OCI-LY1 (cell line): Measurements from ENCODE around the gene ZSCAN12.

ENCODE experiments used
- H2AFZ ChIP-seq: fragments of 200-600 bp; sonication (generic), shearing (Covaris generic); 2 replicates; pipeline ENCODE4 v1.6.0; 2014; ENCODE audit warnings: antibody characterized with exemption, mild to moderate bottlenecking, low read length
- H3F3A ChIP-seq: fragments of 200-600 bp; sonication (generic), shearing (Covaris generic); 2 replicates; pipeline ENCODE4 v1.6.0; 2014; ENCODE audit warnings: mild to moderate bottlenecking, antibody characterized with exemption, low read length, moderate library complexity; ENCODE audit not compliant: insufficient read depth
- H3K27ac ChIP-seq: fragments of 200-600 bp; sonication (generic); 2 replicates; pipeline ENCODE4 v1.5.1; 2014; ENCODE audit warnings: low read length, mixed run types, mild to moderate bottlenecking, low read depth; ENCODE audit not compliant: poor library complexity, severe bottlenecking
- H3K27me3 ChIP-seq: fragments of 200-600 bp; sonication (generic); 2 replicates; pipeline ENCODE4 v1.6.0; 2014; ENCODE audit warnings: antibody characterized with exemption, mild to moderate bottlenecking, low read length, moderate library complexity; ENCODE audit not compliant: insufficient read depth
- H3K36me3 ChIP-seq: fragments of 200-600 bp; sonication (generic); 2 replicates; pipeline ENCODE4 v1.6.1; 2014; ENCODE audit warnings: mild to moderate bottlenecking, antibody characterized with exemption, low read length, moderate library complexity, mixed read lengths; ENCODE audit not compliant: insufficient read depth
- H3K4me1 ChIP-seq: fragments of 200-600 bp; sonication (generic); 2 replicates; pipeline ENCODE4 v1.5.1; 2014; ENCODE audit warnings: mild to moderate bottlenecking, low read length, moderate library complexity; ENCODE audit not compliant: insufficient read depth, severe bottlenecking
- H3K4me2 ChIP-seq: fragments of 200-600 bp; sonication (generic), shearing (Covaris generic); 2 replicates; pipeline ENCODE4 v1.6.1; 2014; ENCODE audit warnings: low read length
- H3K4me3 ChIP-seq: fragments of 200-600 bp; sonication (generic); 2 replicates; pipeline ENCODE4 v1.5.1; 2014; ENCODE audit warnings: low read length, low read depth, mild to moderate bottlenecking, mixed read lengths; ENCODE audit not compliant: poor library complexity, severe bottlenecking
- H3K79me2 ChIP-seq: fragments of 200-600 bp; shearing (Covaris generic); 2 replicates; pipeline ENCODE4 v1.6.1; 2016; ENCODE audit warnings: mixed run types, low read length, mixed read lengths; ENCODE audit not compliant: insufficient read depth
- H3K9ac ChIP-seq: fragments of 200-600 bp; sonication (generic), shearing (Covaris generic); 2 replicates; pipeline ENCODE4 v1.6.1; 2014; ENCODE audit warnings: mild to moderate bottlenecking, low read length, mixed read lengths
- H3K9me2 ChIP-seq: fragments of 200-600 bp; sonication (generic), shearing (Covaris generic); 2 replicates; pipeline ENCODE4 v1.6.1; 2014; ENCODE audit warnings: low read depth, mild to moderate bottlenecking, low read length, mixed read lengths
- H3K9me3 ChIP-seq: fragments of 200-600 bp; shearing (Covaris generic); 2 replicates; pipeline ENCODE4 v1.6.1; 2014; ENCODE audit warnings: low read length, mixed read lengths
- H4K20me1 ChIP-seq: fragments of 200-600 bp; sonication (generic), shearing (Covaris generic); 2 replicates; pipeline ENCODE4 v1.6.0; 2016; ENCODE audit warnings: mild to moderate bottlenecking, low read length; ENCODE audit not compliant: insufficient read depth
- CTCF ChIP-seq: fragments of 200-600 bp; sonication (generic), shearing (Covaris generic); IDR thresholded peaks from 2 replicates; pipeline ENCODE4 v1.5.1; 2017; ENCODE audit warnings: mild to moderate bottlenecking, antibody characterized with exemption, low read length, moderate library complexity, mixed read lengths
- EZH2 ChIP-seq: fragments of 200-600 bp; sonication (generic), shearing (Covaris generic); IDR thresholded peaks from 2 replicates; pipeline ENCODE4 v1.8.0; 2017; ENCODE audit warnings: borderline replicate concordance, mixed run types, mild to moderate bottlenecking, antibody characterized with exemption, low read length, moderate library complexity, mixed read lengths

The ZSCAN12 gene

GRCh38 chr6:28423546-28423945 is 24.0 kb upstream of the ZSCAN12 start:
- TF ChIP-seq EZH2 (no peak), CTCF (no peak)
- no peak overlapping the region for H3K27ac ChIP-seq

GRCh38 chr6:28413681-28414080 is 14.1 kb upstream of the ZSCAN12 start:
- H3K4me2 ChIP-seq: no peak overlapping the region
- H3F3A ChIP-seq: no peaks in the 10 kb centered on the region
- H3K9me3 ChIP-seq: no peaks in the 10 kb centered on the region
- no peaks in the 10 kb centered on the region for H3K4me1 ChIP-seq
- no peaks in the 10 kb centered on the region for H3K79me2 ChIP-seq
- no peak overlapping the region for H2AFZ ChIP-seq
- no peaks in the 10 kb centered on the region for H3K9me2 ChIP-seq
- H4K20me1 ChIP-seq: no peaks in the 10 kb centered on the region
- no peaks in the 10 kb centered on the region for H3K36me3 ChIP-seq
- H3K4me3 ChIP-seq: no peak overlapping the region
- H3K27ac ChIP-seq: no peak overlapping the region
- no peak for TF ChIP-seq CTCF
- TF ChIP-seq EZH2: no peak
- H3K27me3 ChIP-seq: no peaks in the 10 kb centered on the region
- H3K9ac ChIP-seq: no peak overlapping the region

More at GRCh38 chr6:28423546-28423945, 24.0 kb upstream of the ZSCAN12 start:
- H2AFZ ChIP-seq: no peak overlapping the region
- H3K4me3 ChIP-seq: no peak overlapping the region
- no peaks in the 10 kb centered on the region for H3K4me1 ChIP-seq
- H3K9me3 ChIP-seq: no peaks in the 10 kb centered on the region
- no peak overlapping the region for H3K4me2 ChIP-seq
- no peaks in the 10 kb centered on the region for H3F3A ChIP-seq
- H4K20me1 ChIP-seq: no peaks in the 10 kb centered on the region
- H3K79me2 ChIP-seq: no peaks in the 10 kb centered on the region
- no peak overlapping the region for H3K9ac ChIP-seq
- H3K9me2 ChIP-seq: no peaks in the 10 kb centered on the region
- no peaks in the 10 kb centered on the region for H3K27me3 ChIP-seq
- H3K36me3 ChIP-seq: no peaks in the 10 kb centered on the region

GRCh38 chr6:28410767-28411166 is 11.2 kb upstream of the ZSCAN12 start:
- no peaks in the 10 kb centered on the region for H3K9me3 ChIP-seq
- no peak overlapping the region for H2AFZ ChIP-seq
- no peak overlapping the region for H3K27ac ChIP-seq
- no peaks in the 10 kb centered on the region for H4K20me1 ChIP-seq
- H3K79me2 ChIP-seq: no peaks in the 10 kb centered on the region
- no peak overlapping the region for H3K4me3 ChIP-seq
- no peak overlapping the region for H3K9ac ChIP-seq
- no peaks in the 10 kb centered on the region for H3K27me3 ChIP-seq
- no peak overlapping the region for H3K4me2 ChIP-seq
- H3K9me2 ChIP-seq: no peaks in the 10 kb centered on the region
- no peaks in the 10 kb centered on the region for H3K4me1 ChIP-seq
- no peaks in the 10 kb centered on the region for H3K36me3 ChIP-seq
- H3F3A ChIP-seq: no peaks in the 10 kb centered on the region
- TF ChIP-seq EZH2 (no peak), CTCF (no peak)
